Suprapubic skin (tissue), 4 donors: Measurements from ENCODE around the gene PRR35.

ENCODE experiments used
- EP300 ChIP-seq: sonication (generic); formaldehyde crosslinking; IDR thresholded peaks from one replicate; pipeline ENCODE4 v1.6.1; 2017; ENCODE audit warnings: antibody characterized with exemption
- POLR2A ChIP-seq, 2 donors: fragments of 450-650 bp; IDR thresholded peaks; one replicate each; pipeline ENCODE4 v1.6.1; 2017; ENCODE audit warnings: antibody characterized with exemption in 2 of 2, mild to moderate bottlenecking in 2 of 2, moderate library complexity in 2 of 2
- POLR2AphosphoS5 ChIP-seq, 3 donors: sonication (generic); formaldehyde crosslinking; IDR thresholded peaks; one replicate each; pipeline ENCODE4 v1.6.1; 2017; ENCODE audit warnings: antibody characterized with exemption in 3 of 3
- TF ChIP-seq, protein P1 (sequence below), 2 donors: fragments of 200-600 bp in 1 of 2; fragments of 450-650 bp in 1 of 2; sonication (generic) in 1 of 2; IDR thresholded peaks; one replicate each; pipeline ENCODE4 v1.5.1; 2016 to 2019; ENCODE audit warnings: antibody characterized with exemption in 2 of 2, mild to moderate bottlenecking in 1 of 2, moderate library complexity in 1 of 2

DNA sequence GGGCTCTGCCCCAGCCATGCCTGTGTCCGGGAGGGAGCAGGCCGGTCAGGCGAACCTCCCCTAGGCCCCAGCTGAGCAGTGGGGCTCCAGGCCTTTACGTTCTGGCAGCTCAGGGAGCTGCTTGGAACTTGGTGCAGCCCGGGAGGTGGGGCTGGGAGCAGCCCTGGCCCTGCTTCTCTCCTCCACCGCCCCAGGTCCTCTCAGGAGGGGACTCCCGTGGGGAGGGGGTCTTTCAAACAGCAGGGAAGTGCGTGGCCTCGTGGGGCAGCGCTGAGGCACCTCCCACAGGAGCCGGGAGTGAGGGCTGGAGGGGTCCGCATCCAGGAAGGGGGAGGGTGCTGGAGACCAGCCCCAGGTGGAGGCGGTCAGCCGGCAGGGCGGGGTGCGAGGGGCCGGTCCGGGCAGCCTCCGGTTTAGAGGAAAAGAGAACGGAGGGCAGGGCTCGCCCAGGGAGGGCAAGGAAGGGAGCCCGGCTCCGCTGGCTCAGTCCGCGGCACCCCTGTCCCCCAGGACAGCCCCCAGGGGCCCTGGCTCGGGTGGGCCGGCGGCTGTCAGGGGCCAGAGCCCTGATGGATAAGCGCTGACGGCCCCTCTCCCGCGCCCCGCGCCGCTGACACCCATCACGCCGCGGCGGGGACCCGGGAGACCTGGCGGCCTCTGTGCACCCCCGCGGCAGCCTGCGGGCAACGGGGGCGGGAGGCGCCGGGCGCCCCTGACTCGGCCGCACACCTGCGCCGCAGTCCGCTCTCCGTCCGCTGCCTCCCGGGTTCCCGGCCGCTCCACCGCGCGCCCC, 587 bp upstream of the PRR35 start:
- TF ChIP-seq POLR2A (IDR thresholded peaks at IDR 0.05) (no peak), POLR2AphosphoS5 (IDR thresholded peaks at IDR 0.05) (no peak), EP300 (no peak)
- TF ChIP-seq, protein P1, sequence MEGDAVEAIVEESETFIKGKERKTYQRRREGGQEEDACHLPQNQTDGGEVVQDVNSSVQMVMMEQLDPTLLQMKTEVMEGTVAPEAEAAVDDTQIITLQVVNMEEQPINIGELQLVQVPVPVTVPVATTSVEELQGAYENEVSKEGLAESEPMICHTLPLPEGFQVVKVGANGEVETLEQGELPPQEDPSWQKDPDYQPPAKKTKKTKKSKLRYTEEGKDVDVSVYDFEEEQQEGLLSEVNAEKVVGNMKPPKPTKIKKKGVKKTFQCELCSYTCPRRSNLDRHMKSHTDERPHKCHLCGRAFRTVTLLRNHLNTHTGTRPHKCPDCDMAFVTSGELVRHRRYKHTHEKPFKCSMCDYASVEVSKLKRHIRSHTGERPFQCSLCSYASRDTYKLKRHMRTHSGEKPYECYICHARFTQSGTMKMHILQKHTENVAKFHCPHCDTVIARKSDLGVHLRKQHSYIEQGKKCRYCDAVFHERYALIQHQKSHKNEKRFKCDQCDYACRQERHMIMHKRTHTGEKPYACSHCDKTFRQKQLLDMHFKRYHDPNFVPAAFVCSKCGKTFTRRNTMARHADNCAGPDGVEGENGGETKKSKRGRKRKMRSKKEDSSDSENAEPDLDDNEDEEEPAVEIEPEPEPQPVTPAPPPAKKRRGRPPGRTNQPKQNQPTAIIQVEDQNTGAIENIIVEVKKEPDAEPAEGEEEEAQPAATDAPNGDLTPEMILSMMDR (IDR thresholded peaks at IDR 0.05): no peak
